Brain microvascular endothelial cell (primary cell): ENCODE measurements around the gene SACM1L.
A peak's percentile ranks its signal among the peaks of the same experiment; 100 is the strongest.

Source experiments
- DNase-seq: peaks from one replicate; pipeline ENCODE4 v3.0.0-alpha.2; 2020
- H3K27ac ChIP-seq: fragments of 250-450 bp; sonication (Bioruptor Pico); 2 replicates; pipeline ENCODE4 v1.5.1; 2020; ENCODE audit warnings: mild to moderate bottlenecking, moderate library complexity
- H3K27me3 ChIP-seq: fragments of 250-450 bp; sonication (Bioruptor Pico); replicated peaks from 2 replicates; pipeline ENCODE4 v1.5.1; 2020; ENCODE audit warnings: mild to moderate bottlenecking
- H3K36me3 ChIP-seq: fragments of 250-450 bp; sonication (Bioruptor Pico); replicated peaks from 2 replicates; pipeline ENCODE4 v1.5.1; 2020; ENCODE audit warnings: mild to moderate bottlenecking
- H3K4me3 ChIP-seq: 2 replicates; pipeline ENCODE4 v1.5.1; 2011; ENCODE audit warnings: low read depth, mild to moderate bottlenecking, control low read depth, low read length, moderate library complexity
- in situ Hi-C: cut with HindIII; loops from 2 replicates; pipeline ENCODE4 v1.10.0; 2017; ENCODE audit warnings: low sequenced_read_pairs, low pct_ligation_motif_present
- TF ChIP-seq, protein P1 (sequence below): IDR thresholded peaks from 2 replicates; pipeline ENCODE4 v1.5.1; 2011; ENCODE audit warnings: low read depth, mild to moderate bottlenecking, moderate library complexity, low read length, control low read depth, inconsistent platforms; ENCODE audit errors: missing control alignments

SACM1L gene, protein sequence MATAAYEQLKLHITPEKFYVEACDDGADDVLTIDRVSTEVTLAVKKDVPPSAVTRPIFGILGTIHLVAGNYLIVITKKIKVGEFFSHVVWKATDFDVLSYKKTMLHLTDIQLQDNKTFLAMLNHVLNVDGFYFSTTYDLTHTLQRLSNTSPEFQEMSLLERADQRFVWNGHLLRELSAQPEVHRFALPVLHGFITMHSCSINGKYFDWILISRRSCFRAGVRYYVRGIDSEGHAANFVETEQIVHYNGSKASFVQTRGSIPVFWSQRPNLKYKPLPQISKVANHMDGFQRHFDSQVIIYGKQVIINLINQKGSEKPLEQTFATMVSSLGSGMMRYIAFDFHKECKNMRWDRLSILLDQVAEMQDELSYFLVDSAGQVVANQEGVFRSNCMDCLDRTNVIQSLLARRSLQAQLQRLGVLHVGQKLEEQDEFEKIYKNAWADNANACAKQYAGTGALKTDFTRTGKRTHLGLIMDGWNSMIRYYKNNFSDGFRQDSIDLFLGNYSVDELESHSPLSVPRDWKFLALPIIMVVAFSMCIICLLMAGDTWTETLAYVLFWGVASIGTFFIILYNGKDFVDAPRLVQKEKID

GRCh38 chr3:45688882-45689786 lies at the start of gene SACM1L:
SACM1L (plus strand) TSS chr3:45689396; CDS start chr3:45689466, 70 bp downstream.
- TF ChIP-seq, protein P1, sequence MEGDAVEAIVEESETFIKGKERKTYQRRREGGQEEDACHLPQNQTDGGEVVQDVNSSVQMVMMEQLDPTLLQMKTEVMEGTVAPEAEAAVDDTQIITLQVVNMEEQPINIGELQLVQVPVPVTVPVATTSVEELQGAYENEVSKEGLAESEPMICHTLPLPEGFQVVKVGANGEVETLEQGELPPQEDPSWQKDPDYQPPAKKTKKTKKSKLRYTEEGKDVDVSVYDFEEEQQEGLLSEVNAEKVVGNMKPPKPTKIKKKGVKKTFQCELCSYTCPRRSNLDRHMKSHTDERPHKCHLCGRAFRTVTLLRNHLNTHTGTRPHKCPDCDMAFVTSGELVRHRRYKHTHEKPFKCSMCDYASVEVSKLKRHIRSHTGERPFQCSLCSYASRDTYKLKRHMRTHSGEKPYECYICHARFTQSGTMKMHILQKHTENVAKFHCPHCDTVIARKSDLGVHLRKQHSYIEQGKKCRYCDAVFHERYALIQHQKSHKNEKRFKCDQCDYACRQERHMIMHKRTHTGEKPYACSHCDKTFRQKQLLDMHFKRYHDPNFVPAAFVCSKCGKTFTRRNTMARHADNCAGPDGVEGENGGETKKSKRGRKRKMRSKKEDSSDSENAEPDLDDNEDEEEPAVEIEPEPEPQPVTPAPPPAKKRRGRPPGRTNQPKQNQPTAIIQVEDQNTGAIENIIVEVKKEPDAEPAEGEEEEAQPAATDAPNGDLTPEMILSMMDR, result no peak
- no peaks in the 10 kb centered on the region for H3K27me3 ChIP-seq
- in situ Hi-C loops, result no loop called here
- H3K4me3 ChIP-seq, result peak within 1 kb of the TSS; percentile 84
- DNase-seq, result peak; percentile 95
- peaks cover 10% of the 10 kb centered on the region for H3K36me3 ChIP-seq
- peak within 1 kb of the TSS; percentile 68 for H3K27ac ChIP-seq

- Histone ChIP-seq H3K4me3 (no peak overlapping the region), H3K36me3 (peaks cover 3% of the 10 kb centered on the region), H3K27me3 (no peaks in the 10 kb centered on the region), H3K27ac (peak overlapping the region; percentile 37)
- TF ChIP-seq, protein P1, result no peak
- in situ Hi-C loops, result no loop called here
- DNase-seq, result no peak
These were observed 49.1 kb upstream of the SACM1L start for GRCh38 chr3:45640091-45640507.

GRCh38 chr3:45640724-45641361 lies 48.4 kb upstream of the SACM1L start:
- no peak for DNase-seq
- H3K4me3 ChIP-seq, result no peak overlapping the region
- no peaks in the 10 kb centered on the region for H3K27me3 ChIP-seq
- in situ Hi-C loops, result no loop called here
- TF ChIP-seq, protein P1, result no peak
- H3K36me3 ChIP-seq, result peaks cover 3% of the 10 kb centered on the region
- peak overlapping the region; percentile 37 for H3K27ac ChIP-seq

- peak overlapping the region; percentile 96 for H3K27ac ChIP-seq
- no peak overlapping the region for H3K4me3 ChIP-seq
- in situ Hi-C loops, result no loop called here
- DNase-seq, result no peak
- H3K27me3 ChIP-seq, result no peaks in the 10 kb centered on the region
- TF ChIP-seq, protein P1, result no peak
- H3K36me3 ChIP-seq, result no peaks in the 10 kb centered on the region
These were observed 47.4 kb upstream of the SACM1L start for GRCh38 chr3:45641756-45642155.

- in situ Hi-C loops, result no loop called here
- TF ChIP-seq, protein P1, result no peak
- peak overlapping the region; percentile 96 for H3K27ac ChIP-seq
These were observed 46.5 kb upstream of the SACM1L start for GRCh38 chr3:45642731-45643152.

More at GRCh38 chr3:45642731-45643152, 46.5 kb upstream of the SACM1L start:
- no peaks in the 10 kb centered on the region for H3K36me3 ChIP-seq
- peak; percentile 94 for DNase-seq
- no peak overlapping the region for H3K4me3 ChIP-seq
- H3K27me3 ChIP-seq, result no peaks in the 10 kb centered on the region
